ENCODE data around the gene ATL2.
A peak's percentile ranks its signal among the peaks of the same experiment; 100 is the strongest.

The ATL2 gene

DNA sequence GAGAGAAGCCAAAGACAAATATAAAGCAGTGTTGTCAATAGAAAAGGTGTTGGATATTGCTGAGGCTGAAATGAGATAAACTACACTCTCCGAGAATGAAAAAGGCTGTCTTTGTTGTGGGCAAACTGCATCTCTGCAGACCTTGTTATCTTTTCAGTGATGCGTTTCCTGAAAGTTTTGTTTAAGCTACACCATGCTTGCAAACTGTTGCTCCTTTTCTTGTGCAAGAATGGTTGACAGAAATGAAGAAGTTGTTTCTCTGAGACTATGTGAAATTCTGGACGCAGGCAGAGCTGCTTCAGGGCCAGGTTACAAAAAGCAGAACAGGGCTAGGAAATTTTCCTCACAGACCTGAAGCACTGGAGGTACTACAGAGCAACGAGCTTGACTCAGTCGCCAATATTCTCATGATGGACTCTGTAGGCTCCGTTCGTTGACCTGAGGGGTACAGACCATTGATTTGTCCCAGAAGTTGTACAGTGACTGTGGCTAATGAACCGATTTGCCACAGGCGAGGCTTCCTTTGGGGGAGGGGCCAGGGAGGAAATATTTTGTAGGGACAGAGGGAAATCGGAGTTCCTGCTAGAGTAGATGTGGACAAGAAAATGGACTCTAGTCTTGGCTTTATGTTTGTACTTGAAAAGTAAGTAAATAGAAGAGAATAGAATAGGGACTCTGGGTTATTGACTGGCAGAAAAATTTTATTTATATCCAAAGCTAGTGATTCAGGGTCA is 3.5 kb upstream of the ATL2 start:
- TF ChIP-seq CREB1 (IDR thresholded peaks at IDR 0.05; ENCODE audit: low read depth): no peak

DNA sequence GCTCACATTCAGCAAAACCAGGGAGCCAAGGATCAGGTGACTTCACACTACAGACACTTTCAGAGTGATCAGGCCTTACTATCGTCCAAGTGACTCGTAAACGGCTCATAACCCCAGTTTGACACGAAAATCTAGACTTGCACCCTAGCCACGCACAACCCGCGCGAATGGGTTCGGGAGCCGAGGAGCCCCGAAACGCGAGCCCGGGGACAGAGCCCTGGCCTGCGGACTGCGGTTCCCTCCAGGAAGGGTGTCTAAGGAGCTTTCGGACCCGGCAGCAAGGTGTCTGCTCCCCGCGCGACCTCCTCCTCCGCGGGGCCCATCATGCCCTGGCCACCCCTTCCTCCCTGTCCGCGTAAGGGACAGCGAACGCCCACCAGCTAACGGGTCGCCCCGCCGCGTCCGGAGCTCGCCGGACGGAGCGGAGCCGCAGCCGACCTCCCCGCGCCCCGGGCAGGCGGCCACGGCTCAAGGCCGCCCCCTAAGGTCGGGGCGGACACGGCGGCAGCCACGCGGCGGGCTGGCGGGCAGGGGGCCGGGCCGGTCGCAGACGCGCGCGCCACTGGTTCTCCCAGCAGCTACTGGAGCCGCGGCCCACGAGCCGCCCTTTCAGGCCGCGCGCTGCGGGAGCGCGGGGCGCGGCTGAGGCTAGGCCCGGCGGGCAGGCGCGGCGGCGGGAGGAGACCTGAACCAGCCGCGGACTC is 575 bp downstream of the ATL2 start:
- TF ChIP-seq CEBPB (IDR thresholded peaks at IDR 0.05) (no peak), RAD21 (IDR thresholded peaks at IDR 0.05; ENCODE audit: low read depth) (peak; percentile 24; the same call in 1 of the 2 replicates), ZBTB7A (IDR thresholded peaks at IDR 0.05; ENCODE audit: low read depth) (0 out of 2 replicates have a peak, but pooled peaks have one; percentile 35), TEAD4 (IDR thresholded peaks at IDR 0.05) (no peak)
- TF ChIP-seq, protein P1, sequence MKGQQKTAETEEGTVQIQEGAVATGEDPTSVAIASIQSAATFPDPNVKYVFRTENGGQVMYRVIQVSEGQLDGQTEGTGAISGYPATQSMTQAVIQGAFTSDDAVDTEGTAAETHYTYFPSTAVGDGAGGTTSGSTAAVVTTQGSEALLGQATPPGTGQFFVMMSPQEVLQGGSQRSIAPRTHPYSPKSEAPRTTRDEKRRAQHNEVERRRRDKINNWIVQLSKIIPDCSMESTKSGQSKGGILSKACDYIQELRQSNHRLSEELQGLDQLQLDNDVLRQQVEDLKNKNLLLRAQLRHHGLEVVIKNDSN (IDR thresholded peaks at IDR 0.05): peak; percentile 72

DNA sequence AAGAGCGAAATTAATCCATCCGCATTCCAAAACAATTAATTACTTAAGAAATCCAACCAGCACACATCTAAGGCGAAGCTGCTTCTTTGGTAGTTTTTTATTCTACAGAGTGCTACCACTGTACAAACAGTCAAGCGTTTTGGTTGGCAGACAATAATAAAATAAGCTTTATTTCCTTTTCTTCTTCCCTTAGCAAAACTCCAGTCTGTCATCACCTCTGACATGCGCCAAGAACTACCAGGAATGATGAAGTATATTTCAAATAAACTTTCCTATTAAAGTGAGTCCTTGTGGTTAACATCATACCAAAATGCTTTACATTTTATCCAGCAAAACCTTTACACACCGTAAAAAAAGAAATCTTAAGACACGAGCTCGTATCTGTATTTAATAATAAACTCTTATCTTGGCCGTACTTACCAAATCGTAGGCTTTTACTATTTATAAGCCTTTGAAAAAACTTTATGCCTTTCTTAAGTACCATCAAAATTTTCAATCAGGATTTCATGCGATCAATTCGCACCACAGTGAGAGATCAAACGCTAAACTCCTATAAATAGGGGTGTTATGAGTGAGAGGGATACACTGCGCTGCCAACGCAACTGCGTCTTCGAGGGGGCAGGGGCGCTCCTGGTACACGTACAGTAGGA is 1.3 kb downstream of the ATL2 start:
- TF ChIP-seq, protein P2, sequence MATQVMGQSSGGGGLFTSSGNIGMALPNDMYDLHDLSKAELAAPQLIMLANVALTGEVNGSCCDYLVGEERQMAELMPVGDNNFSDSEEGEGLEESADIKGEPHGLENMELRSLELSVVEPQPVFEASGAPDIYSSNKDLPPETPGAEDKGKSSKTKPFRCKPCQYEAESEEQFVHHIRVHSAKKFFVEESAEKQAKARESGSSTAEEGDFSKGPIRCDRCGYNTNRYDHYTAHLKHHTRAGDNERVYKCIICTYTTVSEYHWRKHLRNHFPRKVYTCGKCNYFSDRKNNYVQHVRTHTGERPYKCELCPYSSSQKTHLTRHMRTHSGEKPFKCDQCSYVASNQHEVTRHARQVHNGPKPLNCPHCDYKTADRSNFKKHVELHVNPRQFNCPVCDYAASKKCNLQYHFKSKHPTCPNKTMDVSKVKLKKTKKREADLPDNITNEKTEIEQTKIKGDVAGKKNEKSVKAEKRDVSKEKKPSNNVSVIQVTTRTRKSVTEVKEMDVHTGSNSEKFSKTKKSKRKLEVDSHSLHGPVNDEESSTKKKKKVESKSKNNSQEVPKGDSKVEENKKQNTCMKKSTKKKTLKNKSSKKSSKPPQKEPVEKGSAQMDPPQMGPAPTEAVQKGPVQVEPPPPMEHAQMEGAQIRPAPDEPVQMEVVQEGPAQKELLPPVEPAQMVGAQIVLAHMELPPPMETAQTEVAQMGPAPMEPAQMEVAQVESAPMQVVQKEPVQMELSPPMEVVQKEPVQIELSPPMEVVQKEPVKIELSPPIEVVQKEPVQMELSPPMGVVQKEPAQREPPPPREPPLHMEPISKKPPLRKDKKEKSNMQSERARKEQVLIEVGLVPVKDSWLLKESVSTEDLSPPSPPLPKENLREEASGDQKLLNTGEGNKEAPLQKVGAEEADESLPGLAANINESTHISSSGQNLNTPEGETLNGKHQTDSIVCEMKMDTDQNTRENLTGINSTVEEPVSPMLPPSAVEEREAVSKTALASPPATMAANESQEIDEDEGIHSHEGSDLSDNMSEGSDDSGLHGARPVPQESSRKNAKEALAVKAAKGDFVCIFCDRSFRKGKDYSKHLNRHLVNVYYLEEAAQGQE (IDR thresholded peaks at IDR 0.05; ENCODE audit: low read depth): no peak
- TF ChIP-seq YY1 (IDR thresholded peaks at IDR 0.05; ENCODE audit: low read depth) (no peak), TEAD4 (IDR thresholded peaks at IDR 0.05) (no peak), FOXM1 (IDR thresholded peaks at IDR 0.05; ENCODE audit: borderline replicate concordance, low read depth) (no peak), CEBPB (IDR thresholded peaks at IDR 0.05) (no peak), CREB1 (IDR thresholded peaks at IDR 0.05; ENCODE audit: low read depth) (no peak), RAD21 (IDR thresholded peaks at IDR 0.05; ENCODE audit: low read depth) (peak; percentile 9; the same call in 1 of the 2 replicates), ZBTB7A (IDR thresholded peaks at IDR 0.05; ENCODE audit: low read depth) (no peak)

DNA sequence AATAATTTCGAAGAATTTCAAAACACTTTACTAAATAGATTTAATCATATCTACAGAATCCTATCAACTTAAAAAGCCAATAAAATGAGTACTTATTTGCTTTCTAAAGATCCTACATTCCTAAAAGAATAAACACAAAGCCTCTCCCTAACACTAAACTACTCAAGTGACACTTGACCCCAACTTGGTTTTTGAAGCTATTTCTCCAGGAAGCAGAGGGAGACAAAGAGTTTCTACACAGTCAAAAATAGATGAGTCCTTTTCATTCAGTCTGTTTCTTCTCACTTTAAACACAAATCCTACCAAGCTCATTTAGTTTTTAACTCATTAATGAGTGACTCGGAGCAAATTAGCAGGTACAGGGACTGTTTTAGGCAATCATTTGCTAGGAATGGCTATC is 2.1 kb downstream of the ATL2 start:
- TF ChIP-seq CREB1 (IDR thresholded peaks at IDR 0.05; ENCODE audit: low read depth) (no peak), ZBTB7A (IDR thresholded peaks at IDR 0.05; ENCODE audit: low read depth) (no peak), FOXM1 (IDR thresholded peaks at IDR 0.05; ENCODE audit: borderline replicate concordance, low read depth) (no peak), CEBPB (IDR thresholded peaks at IDR 0.05) (no peak), YY1 (IDR thresholded peaks at IDR 0.05; ENCODE audit: low read depth) (no peak), TEAD4 (IDR thresholded peaks at IDR 0.05) (no peak)
- TF ChIP-seq, protein P1 (IDR thresholded peaks at IDR 0.05): no peak
- TF ChIP-seq, protein P3, sequence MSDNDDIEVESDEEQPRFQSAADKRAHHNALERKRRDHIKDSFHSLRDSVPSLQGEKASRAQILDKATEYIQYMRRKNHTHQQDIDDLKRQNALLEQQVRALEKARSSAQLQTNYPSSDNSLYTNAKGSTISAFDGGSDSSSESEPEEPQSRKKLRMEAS (IDR thresholded peaks at IDR 0.05): no peak

DNA sequence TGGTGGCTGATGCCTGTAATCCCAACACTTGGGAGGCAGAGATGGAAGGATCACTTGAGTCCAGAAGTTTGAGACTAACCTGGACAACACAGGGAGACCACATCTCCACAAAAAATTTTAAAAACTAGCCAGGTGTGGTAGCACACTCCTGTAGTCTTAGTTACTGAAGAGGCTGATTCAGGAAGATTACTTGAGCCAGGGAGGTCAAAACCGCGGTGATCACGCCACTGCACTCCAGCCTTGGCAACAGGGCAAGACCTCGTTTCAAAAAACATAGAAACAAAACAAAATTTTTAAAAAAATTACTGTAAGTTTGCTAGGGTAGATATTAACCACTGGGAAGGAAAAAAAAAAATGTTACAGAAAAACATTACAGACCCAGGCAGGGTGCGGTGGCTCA is 5.8 kb downstream of the ATL2 start:
- TF ChIP-seq CREB1 (IDR thresholded peaks at IDR 0.05; ENCODE audit: low read depth) (no peak), NFIC (IDR thresholded peaks at IDR 0.05) (no peak), TEAD4 (IDR thresholded peaks at IDR 0.05) (no peak), FOXM1 (IDR thresholded peaks at IDR 0.05; ENCODE audit: borderline replicate concordance, low read depth) (no peak), EGR1 (IDR thresholded peaks at IDR 0.05) (no peak), TCF12 (IDR thresholded peaks at IDR 0.05; ENCODE audit: low read depth) (no peak), EP300 (IDR thresholded peaks at IDR 0.05; ENCODE audit: borderline replicate concordance) (no peak), TAF1 (IDR thresholded peaks at IDR 0.05; ENCODE audit: low read depth) (no peak), YY1 (IDR thresholded peaks at IDR 0.05; ENCODE audit: low read depth) (no peak)
- TF ChIP-seq, protein P1 (IDR thresholded peaks at IDR 0.05): no peak

DNA sequence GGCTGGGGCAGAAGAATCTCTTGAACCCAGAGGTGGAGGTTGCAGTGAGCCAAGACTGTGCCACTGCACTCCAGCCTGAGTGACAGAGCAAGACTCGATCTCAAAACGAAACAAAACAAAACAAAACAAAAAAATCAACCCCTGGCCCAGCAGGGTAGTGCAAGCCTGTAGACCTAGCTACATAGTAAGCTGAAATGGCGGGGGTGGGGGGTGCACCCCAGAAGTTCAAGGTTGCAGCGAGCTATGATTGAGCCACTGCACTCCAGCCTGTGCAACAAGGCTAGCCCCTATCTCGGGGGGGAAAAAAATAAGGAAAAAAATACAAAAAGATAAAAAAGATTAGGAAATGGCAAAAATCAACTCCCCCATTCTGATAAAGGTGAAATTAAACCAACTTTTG is 6.4 kb downstream of the ATL2 start:
- TF ChIP-seq TEAD4 (IDR thresholded peaks at IDR 0.05) (no peak), RAD21 (IDR thresholded peaks at IDR 0.05; ENCODE audit: low read depth) (no peak), TCF12 (IDR thresholded peaks at IDR 0.05; ENCODE audit: low read depth) (no peak)

DNA sequence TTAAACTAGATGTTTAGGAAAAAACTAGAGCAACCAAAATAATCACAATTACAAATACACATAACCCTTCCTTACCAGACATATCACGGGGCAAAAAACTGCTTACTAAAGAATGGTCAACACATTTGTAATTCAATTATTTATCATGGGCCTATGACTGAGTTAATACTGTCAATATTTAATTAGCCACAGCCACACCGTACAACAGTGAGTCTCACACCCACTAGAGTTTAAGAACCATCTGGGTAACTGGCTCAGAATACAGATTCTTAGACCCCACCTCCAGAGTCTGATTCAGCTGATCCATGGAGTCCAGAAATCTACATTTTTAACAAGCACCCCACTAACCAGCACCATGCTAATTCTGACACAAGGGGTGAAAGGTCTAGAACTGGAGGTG is 14.8 kb downstream of the ATL2 start:
- TF ChIP-seq TCF12 (IDR thresholded peaks at IDR 0.05; ENCODE audit: low read depth): no peak
- no peak for TF ChIP-seq TEAD4 (IDR thresholded peaks at IDR 0.05)
- TF ChIP-seq NFIC (IDR thresholded peaks at IDR 0.05): no peak
- TF ChIP-seq CEBPB (IDR thresholded peaks at IDR 0.05): no peak
- TF ChIP-seq, protein P2 (IDR thresholded peaks at IDR 0.05; ENCODE audit: low read depth): no peak
- no peak for TF ChIP-seq FOXM1 (IDR thresholded peaks at IDR 0.05; ENCODE audit: borderline replicate concordance, low read depth)
- no peak for TF ChIP-seq CREB1 (IDR thresholded peaks at IDR 0.05; ENCODE audit: low read depth)
- TF ChIP-seq, protein P3 (IDR thresholded peaks at IDR 0.05): no peak
